Subcutaneous abdominal adipose tissue (tissue), 5 donors: ENCODE results near the gene GRK4.
A peak's percentile ranks its signal among the peaks of the same experiment; 100 is the strongest.
"Not testable (repeated sequence)": the region's sequence is repeated elsewhere in the genome, so short reads cannot be mapped to it uniquely, and the experiment has no call there.

ENCODE experiments used
- H3K27ac ChIP-seq: one replicate; pipeline ENCODE4 v1.7.0; 2013; ENCODE audit warnings: low read depth, mild to moderate bottlenecking, inconsistent platforms, low read length, moderate library complexity
- H3K27me3 ChIP-seq, 5 donors: one replicate each; pipeline ENCODE4 v1.7.0; 2013; ENCODE audit warnings: low read length in 5 of 5, inconsistent platforms in 1 of 5; ENCODE audit not compliant: control insufficient read depth in 5 of 5, insufficient read depth in 4 of 5
- H3K36me3 ChIP-seq, 5 donors: one replicate each; pipeline ENCODE4 v1.7.0; 2013; ENCODE audit warnings: low read length in 5 of 5; ENCODE audit not compliant: control insufficient read depth in 5 of 5, insufficient read depth in 5 of 5
- H3K4me1 ChIP-seq, 5 donors: one replicate each; pipeline ENCODE4 v1.7.0; 2013; ENCODE audit warnings: low read length in 5 of 5, mild to moderate bottlenecking in 3 of 5, moderate library complexity in 1 of 5; ENCODE audit not compliant: control insufficient read depth in 5 of 5, insufficient read depth in 5 of 5
- H3K4me3 ChIP-seq, 5 donors: one replicate each; pipeline ENCODE4 v1.7.0; 2013; ENCODE audit warnings: low read length in 5 of 5, low read depth in 1 of 5
- H3K9ac ChIP-seq, 5 donors: one replicate each; pipeline ENCODE4 v1.7.0; 2013; ENCODE audit warnings: low read length in 5 of 5, mild to moderate bottlenecking in 4 of 5, moderate library complexity in 3 of 5
- H3K9me3 ChIP-seq, 5 donors: one replicate each; pipeline ENCODE4 v1.7.0; 2013; ENCODE audit warnings: low read length in 5 of 5; ENCODE audit not compliant: control insufficient read depth in 5 of 5
- donor health status: healthy.
- donor health status: healthy.
- donor health status: healthy.
- donor health status: healthy.
- donor health status: healthy.

GRK4 gene

GRCh38 chr4:2981256-2981819 is 18.0 kb downstream of the GRK4 start:
- no peak overlapping the region for H3K4me3 ChIP-seq
- H3K27ac ChIP-seq = no peak overlapping the region
- H3K9ac ChIP-seq = no peak overlapping the region
- no peaks in the 10 kb centered on the region for H3K36me3 ChIP-seq
- peaks cover 0 to 16% (median 5%) of the 10 kb centered on the region in 5 donors for H3K9me3 ChIP-seq
- H3K4me1 ChIP-seq = no peaks in the 10 kb centered on the region
- H3K27me3 ChIP-seq = no peaks in the 10 kb centered on the region

GRCh38 chr4:2982012-2982411 is 18.6 kb downstream of the GRK4 start:
- H3K9me3 ChIP-seq = peaks cover 0 to 16% (median 5%) of the 10 kb centered on the region in 5 donors
- no peak overlapping the region for H3K4me3 ChIP-seq
- H3K27ac ChIP-seq = no peak overlapping the region
- H3K4me1 ChIP-seq = no peaks in the 10 kb centered on the region
- H3K27me3 ChIP-seq = no peaks in the 10 kb centered on the region
- H3K9ac ChIP-seq = no peak overlapping the region
- H3K36me3 ChIP-seq = no peaks in the 10 kb centered on the region

- H3K9me3 ChIP-seq = peaks cover 0 to 16% (median 5%) of the 10 kb centered on the region in 5 donors
- not testable (repeated sequence) for H3K27me3 ChIP-seq, H3K36me3 ChIP-seq, H3K27ac ChIP-seq, H3K4me3 ChIP-seq, H3K9ac ChIP-seq, H3K4me1 ChIP-seq
These were observed 20.3 kb downstream of the GRK4 start for GRCh38 chr4:2983715-2984114.

GRCh38 chr4:2991243-2991642 is 27.9 kb downstream of the GRK4 start:
- Histone ChIP-seq H3K27ac (no peak overlapping the region), H3K4me3 (no peak overlapping the region), H3K27me3 (no peaks in the 10 kb centered on the region), H3K36me3 (no peaks in the 10 kb centered on the region), H3K9me3 (no peaks in the 10 kb centered on the region), H3K9ac (no peak overlapping the region), H3K4me1 (no peaks in the 10 kb centered on the region)

GRCh38 chr4:2994917-2995316 is 31.5 kb downstream of the GRK4 start:
- Histone ChIP-seq H3K27me3 (no peaks in the 10 kb centered on the region), H3K9me3 (no peaks in the 10 kb centered on the region), H3K27ac (no peak overlapping the region), H3K4me3 (no peak overlapping the region), H3K36me3 (no peaks in the 10 kb centered on the region), H3K9ac (no peak overlapping the region), H3K4me1 (no peaks in the 10 kb centered on the region)

- Histone ChIP-seq H3K9me3 (no peaks in the 10 kb centered on the region), H3K27me3 (no peaks in the 10 kb centered on the region), H3K36me3 (no peaks in the 10 kb centered on the region), H3K4me3 (no peak overlapping the region), H3K27ac (no peak overlapping the region), H3K4me1 (no peaks in the 10 kb centered on the region), H3K9ac (no peak overlapping the region)
These were observed 32.3 kb downstream of the GRK4 start for GRCh38 chr4:2995546-2996265.

- no peak overlapping the region for H3K27ac ChIP-seq
- no peaks in the 10 kb centered on the region for H3K27me3 ChIP-seq
- H3K4me1 ChIP-seq = no peaks in the 10 kb centered on the region
- H3K36me3 ChIP-seq = no peaks in the 10 kb centered on the region
- no peak overlapping the region for H3K4me3 ChIP-seq
- no peaks in the 10 kb centered on the region for H3K9me3 ChIP-seq
- H3K9ac ChIP-seq = no peak overlapping the region
These were observed 33.0 kb downstream of the GRK4 start for GRCh38 chr4:2996415-2996814.

- no peaks in the 10 kb centered on the region for H3K36me3 ChIP-seq
- H3K27me3 ChIP-seq = no peaks in the 10 kb centered on the region
These were observed 44.4 kb downstream of the GRK4 start for GRCh38 chr4:3007724-3008123.

GRCh38 chr4:3009422-3009821 is 46.1 kb downstream of the GRK4 start:
- no peaks in the 10 kb centered on the region for H3K27me3 ChIP-seq
- H3K9ac ChIP-seq = no peak overlapping the region
- no peak overlapping the region for H3K27ac ChIP-seq
- H3K9me3 ChIP-seq = no peaks in the 10 kb centered on the region
- H3K4me3 ChIP-seq = no peak overlapping the region
- no peaks in the 10 kb centered on the region for H3K36me3 ChIP-seq
- H3K4me1 ChIP-seq = peaks cover 0 to 15% (median 11%) of the 10 kb centered on the region in 5 donors

More at GRCh38 chr4:3007724-3008123, 44.4 kb downstream of the GRK4 start:
- H3K4me1 ChIP-seq = peaks cover 0 to 15% (median 11%) of the 10 kb centered on the region in 5 donors
- no peaks in the 10 kb centered on the region for H3K9me3 ChIP-seq
- no peak overlapping the region for H3K4me3 ChIP-seq
- no peak overlapping the region for H3K27ac ChIP-seq
- no peak overlapping the region for H3K9ac ChIP-seq

- H3K36me3 ChIP-seq = no peaks in the 10 kb centered on the region
- H3K27me3 ChIP-seq = no peaks in the 10 kb centered on the region
- H3K9ac ChIP-seq = no peak overlapping the region
- H3K9me3 ChIP-seq = no peaks in the 10 kb centered on the region
- no peak overlapping the region for H3K4me3 ChIP-seq
- peaks cover 0 to 15% (median 11%) of the 10 kb centered on the region in 5 donors for H3K4me1 ChIP-seq
- H3K27ac ChIP-seq = peak overlapping the region; percentile 13
These were observed 47.2 kb downstream of the GRK4 start for GRCh38 chr4:3010577-3010976.
